Fibroblast of mammary gland (primary cell): ENCODE results near the gene CTSO.

Source experiments
- DNase-seq: peaks from one replicate; pipeline ENCODE4 v3.0.0-alpha.2; 2010; ENCODE audit warnings: low read depth
- H3K4me3 ChIP-seq: 2 replicates; pipeline ENCODE4 v1.5.1; 2011; ENCODE audit warnings: low read depth, mild to moderate bottlenecking, low read length, moderate library complexity; ENCODE audit not compliant: control insufficient read depth
- TF ChIP-seq, protein P1 (sequence below): conservative IDR thresholded peaks from 2 replicates; pipeline ENCODE4 v1.5.1; 2011; ENCODE audit warnings: low read depth, low read length, inconsistent platforms; ENCODE audit not compliant: control insufficient read depth, insufficient read depth

Gene CTSO

DNA sequence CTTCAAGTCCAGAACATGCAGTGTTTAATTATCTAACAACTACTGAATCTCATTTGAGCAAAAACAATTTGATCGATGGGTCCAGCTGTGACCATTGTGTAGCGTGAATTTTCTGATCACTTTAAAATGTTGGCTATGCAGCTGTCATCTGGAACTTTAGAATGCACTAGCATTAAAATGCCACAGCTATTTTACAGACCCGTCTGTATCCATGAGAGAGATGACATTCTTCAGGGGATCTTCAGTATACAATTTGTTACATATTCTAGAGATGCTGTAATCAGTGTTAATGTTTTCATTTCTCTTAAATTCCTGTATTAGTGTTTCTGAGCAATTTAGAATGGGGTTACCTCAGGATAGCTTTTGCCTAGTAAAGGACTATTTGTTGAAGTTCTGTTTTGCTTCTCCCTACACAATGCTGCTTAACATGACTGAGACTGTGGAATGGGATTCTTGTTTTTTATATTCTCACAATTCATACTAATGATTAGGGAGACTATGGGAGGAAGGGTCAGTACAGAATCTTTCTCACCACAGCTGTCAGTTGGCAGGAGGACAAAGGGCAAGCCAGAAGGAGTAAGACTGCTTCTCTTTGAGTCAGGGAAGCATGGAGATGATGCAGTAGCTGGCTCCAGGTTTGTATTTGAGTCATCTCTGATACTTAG is 13.2 kb upstream of the CTSO start:
- peak; percentile 88 for DNase-seq
- H3K4me3 ChIP-seq, result no peak overlapping the region

DNA sequence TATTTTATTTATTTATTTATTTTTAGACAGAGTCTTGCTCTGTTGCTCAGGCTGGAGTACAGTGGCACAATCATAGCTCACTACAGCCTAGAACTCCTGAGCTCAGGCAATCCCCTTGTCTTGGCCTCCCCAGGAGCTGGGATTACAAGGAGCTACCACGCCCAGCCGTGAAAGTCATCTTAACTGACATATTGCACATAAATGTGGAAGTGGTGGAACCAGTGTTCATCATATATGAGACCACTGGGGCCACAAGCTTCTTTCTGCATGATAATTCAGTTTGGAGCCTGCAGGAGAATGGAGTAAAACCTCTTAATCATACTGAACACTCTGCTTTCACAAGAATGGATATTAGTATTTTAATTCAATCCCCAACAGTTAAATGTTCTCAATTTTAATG is 12.5 kb upstream of the CTSO start:
- no peak for DNase-seq
- TF ChIP-seq, protein P1, sequence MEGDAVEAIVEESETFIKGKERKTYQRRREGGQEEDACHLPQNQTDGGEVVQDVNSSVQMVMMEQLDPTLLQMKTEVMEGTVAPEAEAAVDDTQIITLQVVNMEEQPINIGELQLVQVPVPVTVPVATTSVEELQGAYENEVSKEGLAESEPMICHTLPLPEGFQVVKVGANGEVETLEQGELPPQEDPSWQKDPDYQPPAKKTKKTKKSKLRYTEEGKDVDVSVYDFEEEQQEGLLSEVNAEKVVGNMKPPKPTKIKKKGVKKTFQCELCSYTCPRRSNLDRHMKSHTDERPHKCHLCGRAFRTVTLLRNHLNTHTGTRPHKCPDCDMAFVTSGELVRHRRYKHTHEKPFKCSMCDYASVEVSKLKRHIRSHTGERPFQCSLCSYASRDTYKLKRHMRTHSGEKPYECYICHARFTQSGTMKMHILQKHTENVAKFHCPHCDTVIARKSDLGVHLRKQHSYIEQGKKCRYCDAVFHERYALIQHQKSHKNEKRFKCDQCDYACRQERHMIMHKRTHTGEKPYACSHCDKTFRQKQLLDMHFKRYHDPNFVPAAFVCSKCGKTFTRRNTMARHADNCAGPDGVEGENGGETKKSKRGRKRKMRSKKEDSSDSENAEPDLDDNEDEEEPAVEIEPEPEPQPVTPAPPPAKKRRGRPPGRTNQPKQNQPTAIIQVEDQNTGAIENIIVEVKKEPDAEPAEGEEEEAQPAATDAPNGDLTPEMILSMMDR, result no peak

More for the DNA sequence above, 13.2 kb upstream of the CTSO start:
- TF ChIP-seq, protein P1, result no peak

DNA sequence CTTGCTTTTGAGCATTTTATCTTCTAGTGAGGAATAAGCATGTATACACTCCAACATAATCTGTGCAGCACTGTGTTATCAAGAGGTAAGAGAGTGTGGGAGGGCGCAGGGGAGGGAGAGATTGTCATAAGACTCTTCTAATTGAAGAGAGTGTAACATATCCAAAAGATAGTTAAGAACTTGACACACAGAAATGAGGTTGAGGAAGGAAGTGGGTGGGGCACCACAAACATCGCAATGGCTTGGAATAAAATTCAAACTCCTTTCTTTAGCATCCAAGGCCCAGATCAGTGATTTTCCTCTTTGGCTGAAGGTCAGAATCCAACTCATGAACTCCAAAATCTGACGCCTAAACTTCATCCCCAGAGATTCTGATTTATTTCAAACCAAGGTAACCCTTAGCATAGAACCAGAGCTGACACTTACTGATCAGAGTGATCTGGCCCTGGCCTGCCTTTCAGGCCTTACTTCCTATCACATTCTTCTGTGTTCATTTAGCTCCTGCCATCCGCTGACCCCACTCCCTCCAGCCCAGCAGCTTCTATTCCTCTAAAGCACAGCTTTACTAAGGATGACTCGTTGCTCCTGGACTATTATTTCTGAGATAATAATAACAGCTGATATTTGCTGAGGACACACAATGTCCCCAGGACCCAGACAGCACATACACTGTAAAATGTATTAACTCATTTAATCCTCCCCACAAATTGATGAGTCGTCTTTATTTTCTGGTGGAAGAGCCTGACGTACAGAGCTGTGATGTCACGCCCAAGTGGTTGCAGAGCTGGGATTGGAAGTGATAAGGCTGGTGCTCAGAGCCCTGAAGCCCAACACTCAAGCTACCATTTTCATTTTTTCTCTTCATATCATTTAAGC is 10.6 kb upstream of the CTSO start:
- no peak overlapping the region for H3K4me3 ChIP-seq
- TF ChIP-seq, protein P1, result no peak
- peak; percentile 73 for DNase-seq

More for the DNA sequence above, 12.5 kb upstream of the CTSO start:
- H3K4me3 ChIP-seq, result no peak overlapping the region

DNA sequence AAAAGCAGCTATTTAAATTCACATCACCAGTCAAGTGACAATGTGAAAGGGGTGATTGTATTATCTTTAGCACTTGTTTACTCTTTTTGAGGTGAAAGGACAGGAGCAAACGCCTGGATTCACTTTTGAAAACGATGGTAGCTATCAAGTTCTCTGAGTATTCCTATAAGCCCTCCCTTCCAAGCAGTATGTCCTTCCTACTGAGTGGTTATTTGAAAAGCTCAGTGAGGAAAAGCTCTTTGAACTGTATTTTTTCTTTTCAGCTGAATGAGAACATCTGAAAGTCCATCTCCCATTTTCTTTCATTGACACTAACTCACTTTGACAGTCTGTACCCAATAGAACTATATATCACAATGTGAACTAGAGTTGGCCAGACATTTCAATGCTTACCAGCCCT is 9.1 kb upstream of the CTSO start:
- no peak for DNase-seq
- H3K4me3 ChIP-seq, result no peak overlapping the region
- TF ChIP-seq, protein P1, result no peak

DNA sequence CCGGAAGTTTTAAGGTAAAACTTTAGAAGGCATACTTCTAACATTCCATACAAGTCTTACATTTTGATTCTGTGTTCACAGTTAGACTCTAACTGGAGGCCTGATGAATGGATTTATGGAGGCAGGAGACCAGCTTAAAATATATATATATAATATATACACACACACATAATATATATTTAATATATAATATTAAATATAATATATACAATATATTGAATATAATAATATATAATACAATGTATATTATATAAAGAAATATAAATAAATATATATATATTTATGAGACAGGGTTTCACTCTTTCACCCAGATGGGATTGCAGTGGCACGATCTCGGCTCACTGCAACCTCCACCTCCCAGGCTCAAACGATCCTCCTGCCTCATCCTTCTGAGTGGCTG is 7.9 kb upstream of the CTSO start:
- TF ChIP-seq, protein P1, result no peak
- no peak overlapping the region for H3K4me3 ChIP-seq
- no peak for DNase-seq

DNA sequence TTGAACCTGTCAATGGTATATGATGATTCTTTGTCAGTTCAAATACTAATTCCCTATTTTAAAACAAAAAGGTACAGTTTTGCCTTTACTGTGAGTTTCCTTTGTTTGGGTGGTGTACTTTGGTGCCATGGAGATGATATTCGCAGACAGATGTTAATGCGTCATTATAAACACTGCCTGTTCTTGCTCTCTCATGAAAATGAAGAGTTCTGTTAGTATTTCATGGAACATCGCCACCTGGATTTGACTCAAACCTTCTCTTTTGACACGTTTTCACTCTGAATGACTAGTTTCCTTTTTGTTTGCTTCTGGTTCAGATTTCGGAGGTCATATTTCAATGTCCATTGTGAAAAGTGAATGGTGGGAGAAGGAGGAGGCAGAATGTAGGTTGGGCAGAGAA is 6.9 kb upstream of the CTSO start:
- peak; percentile 96 for DNase-seq
- TF ChIP-seq, protein P1, result no peak
- no peak overlapping the region for H3K4me3 ChIP-seq
